Measurements from ENCODE around the gene BMPR1A. TPM values are rescaled to one million over a fixed set of nuclear protein-coding genes. Genes with fewer than 3 reads are reported as not detected.

The BMPR1A gene
- total RNA-seq, 2 donors from 2014 or later: 37.4 to 50.9 TPM

- intact Hi-C loops (cut with DNase I): no loop called here
- Histone ChIP-seq H3K27me3 (no peaks in the 10 kb centered on the region), H3K9ac (ENCODE audit: low read depth in 2 of 2, low read length in 2 of 2) (no peak overlapping the region), H3K9me3 (no peaks in the 10 kb centered on the region), H3K4me3 (no peak overlapping the region), H3K27ac (no peak overlapping the region), H3K36me3 (no peaks in the 10 kb centered on the region), H3K4me1 (no peaks in the 10 kb centered on the region)
- no peak for TF ChIP-seq CTCF (IDR thresholded peaks at IDR 0.05)
- no peak for DNase-seq
Measured at GRCh38 chr10:86817246-86817645, 60.8 kb downstream of the BMPR1A start.

GRCh38 chr10:86819567-86819966 lies 63.1 kb downstream of the BMPR1A start:
- Histone ChIP-seq H3K27ac (no peak overlapping the region), H3K36me3 (no peaks in the 10 kb centered on the region), H3K9ac (ENCODE audit: low read depth in 2 of 2, low read length in 2 of 2) (no peak overlapping the region), H3K4me1 (no peaks in the 10 kb centered on the region), H3K4me3 (no peak overlapping the region), H3K9me3 (no peaks in the 10 kb centered on the region), H3K27me3 (no peaks in the 10 kb centered on the region)
- intact Hi-C loops (cut with DNase I): no loop called here
- DNase-seq: no peak
- TF ChIP-seq CTCF (IDR thresholded peaks at IDR 0.05): no peak

GRCh38 chr10:86820509-86820908 lies 64.1 kb downstream of the BMPR1A start:
- intact Hi-C loops (cut with DNase I): no loop called here
- Histone ChIP-seq H3K4me1 (no peaks in the 10 kb centered on the region), H3K9ac (ENCODE audit: low read depth in 2 of 2, low read length in 2 of 2) (no peak overlapping the region)

GRCh38 chr10:86821388-86821999 lies 65.1 kb downstream of the BMPR1A start:
- no peak for TF ChIP-seq CTCF (IDR thresholded peaks at IDR 0.05)
- no peak for DNase-seq
- no peaks in the 10 kb centered on the region for H3K36me3 ChIP-seq
- intact Hi-C loops (cut with DNase I): no loop called here
- H3K27me3 ChIP-seq: no peaks in the 10 kb centered on the region
- H3K4me1 ChIP-seq: no peaks in the 10 kb centered on the region
- no peak overlapping the region for H3K9ac ChIP-seq (ENCODE audit: low read depth in 2 of 2, low read length in 2 of 2)
- H3K27ac ChIP-seq: no peak overlapping the region
- H3K4me3 ChIP-seq: no peak overlapping the region
- H3K9me3 ChIP-seq: no peaks in the 10 kb centered on the region

More at GRCh38 chr10:86820509-86820908, 64.1 kb downstream of the BMPR1A start:
- Histone ChIP-seq H3K36me3 (no peaks in the 10 kb centered on the region), H3K4me3 (no peak overlapping the region), H3K27ac (no peak overlapping the region), H3K9me3 (no peaks in the 10 kb centered on the region), H3K27me3 (no peaks in the 10 kb centered on the region)
- no peak for DNase-seq
- no peak for TF ChIP-seq CTCF (IDR thresholded peaks at IDR 0.05)

GRCh38 chr10:86823565-86823964 lies 67.1 kb downstream of the BMPR1A start:
- H3K4me1 ChIP-seq: no peaks in the 10 kb centered on the region
- intact Hi-C loops (cut with DNase I): no loop called here
- DNase-seq: no peak
- no peaks in the 10 kb centered on the region for H3K9me3 ChIP-seq
- no peak overlapping the region for H3K9ac ChIP-seq (ENCODE audit: low read depth in 2 of 2, low read length in 2 of 2)
- H3K4me3 ChIP-seq: no peak overlapping the region
- no peak for TF ChIP-seq CTCF (IDR thresholded peaks at IDR 0.05)
- H3K27me3 ChIP-seq: no peaks in the 10 kb centered on the region
- H3K27ac ChIP-seq: no peak overlapping the region
- no peaks in the 10 kb centered on the region for H3K36me3 ChIP-seq
